Mesothelial cell of epicardium (in vitro differentiated cells): ENCODE results near the gene IQCN. TPM values are rescaled to one million over a fixed set of nuclear protein-coding genes. Genes with fewer than 3 reads are reported as not detected.

Source experiments
- DNase-seq, 2 experiments: peaks; one replicate each; pipeline ENCODE4 v3.0.0; 2021; ENCODE audit warnings: low spot score in 2 of 2; ENCODE audit not compliant: unreplicated experiment in 2 of 2
- H3K27ac Mint-ChIP-seq: 2 replicates; pipeline ENCODE4 v1.8.0; 2021; ENCODE audit warnings: mixed read lengths
- H3K27me3 Mint-ChIP-seq: 2 replicates; pipeline ENCODE4 v1.8.0; 2021; ENCODE audit warnings: low read depth, mixed read lengths
- H3K36me3 Mint-ChIP-seq: 2 replicates; pipeline ENCODE4 v1.8.0; 2021; ENCODE audit warnings: mixed read lengths
- H3K4me1 Mint-ChIP-seq: 2 replicates; pipeline ENCODE4 v1.8.0; 2021; ENCODE audit warnings: mixed read lengths
- H3K4me3 Mint-ChIP-seq: 2 replicates; pipeline ENCODE4 v1.8.0; 2021; ENCODE audit warnings: mild to moderate bottlenecking, moderate library complexity, mixed read lengths
- H3K9me3 Mint-ChIP-seq: 2 replicates; pipeline ENCODE4 v1.8.0; 2021; ENCODE audit warnings: mixed read lengths
- total RNA-seq: library from RNA; stranded (reverse); gene quantifications from 3 replicates; pipeline ENCODE4 v1.2.1, GENCODE V29; 2021
- TF ChIP-seq, protein P1 (sequence below): fragments of 200-600 bp; sonication (generic); IDR thresholded peaks from one replicate; pipeline ENCODE4 v1.5.0; 2021; ENCODE audit warnings: antibody characterized with exemption; ENCODE audit not compliant: unreplicated experiment

The IQCN gene
- total RNA-seq, 1 donor from 2014 or later, result 17.1 TPM

DNA sequence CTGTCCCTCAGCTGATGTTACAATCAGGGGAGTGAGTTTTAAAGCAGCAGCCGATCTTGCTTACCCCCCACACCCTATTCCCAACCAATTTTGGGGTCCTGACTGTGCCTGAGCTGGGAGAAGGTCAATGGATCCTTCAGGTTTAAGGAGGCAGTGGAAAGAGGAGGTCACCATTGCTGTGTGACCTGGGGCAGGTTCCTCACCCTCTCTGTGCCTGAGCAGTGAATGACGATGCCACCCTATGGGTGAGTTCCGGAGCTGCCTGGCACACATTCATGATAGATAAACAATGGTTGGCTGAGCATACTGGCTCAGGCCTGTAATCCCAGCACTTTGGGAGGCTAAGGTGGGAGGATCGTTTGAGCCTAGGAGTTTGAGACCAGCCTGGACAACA is 27.5 kb upstream of the IQCN start:
- Mint-ChIP-seq H3K4me3 (no peak overlapping the region), H3K9me3 (no peaks in the 10 kb centered on the region), H3K27me3 (no peaks in the 10 kb centered on the region), H3K4me1 (peaks cover 19% of the 10 kb centered on the region), H3K36me3 (no peaks in the 10 kb centered on the region), H3K27ac (peak overlapping the region; percentile 59)
- no peak for DNase-seq
- TF ChIP-seq, protein P1, sequence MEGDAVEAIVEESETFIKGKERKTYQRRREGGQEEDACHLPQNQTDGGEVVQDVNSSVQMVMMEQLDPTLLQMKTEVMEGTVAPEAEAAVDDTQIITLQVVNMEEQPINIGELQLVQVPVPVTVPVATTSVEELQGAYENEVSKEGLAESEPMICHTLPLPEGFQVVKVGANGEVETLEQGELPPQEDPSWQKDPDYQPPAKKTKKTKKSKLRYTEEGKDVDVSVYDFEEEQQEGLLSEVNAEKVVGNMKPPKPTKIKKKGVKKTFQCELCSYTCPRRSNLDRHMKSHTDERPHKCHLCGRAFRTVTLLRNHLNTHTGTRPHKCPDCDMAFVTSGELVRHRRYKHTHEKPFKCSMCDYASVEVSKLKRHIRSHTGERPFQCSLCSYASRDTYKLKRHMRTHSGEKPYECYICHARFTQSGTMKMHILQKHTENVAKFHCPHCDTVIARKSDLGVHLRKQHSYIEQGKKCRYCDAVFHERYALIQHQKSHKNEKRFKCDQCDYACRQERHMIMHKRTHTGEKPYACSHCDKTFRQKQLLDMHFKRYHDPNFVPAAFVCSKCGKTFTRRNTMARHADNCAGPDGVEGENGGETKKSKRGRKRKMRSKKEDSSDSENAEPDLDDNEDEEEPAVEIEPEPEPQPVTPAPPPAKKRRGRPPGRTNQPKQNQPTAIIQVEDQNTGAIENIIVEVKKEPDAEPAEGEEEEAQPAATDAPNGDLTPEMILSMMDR, result no peak

DNA sequence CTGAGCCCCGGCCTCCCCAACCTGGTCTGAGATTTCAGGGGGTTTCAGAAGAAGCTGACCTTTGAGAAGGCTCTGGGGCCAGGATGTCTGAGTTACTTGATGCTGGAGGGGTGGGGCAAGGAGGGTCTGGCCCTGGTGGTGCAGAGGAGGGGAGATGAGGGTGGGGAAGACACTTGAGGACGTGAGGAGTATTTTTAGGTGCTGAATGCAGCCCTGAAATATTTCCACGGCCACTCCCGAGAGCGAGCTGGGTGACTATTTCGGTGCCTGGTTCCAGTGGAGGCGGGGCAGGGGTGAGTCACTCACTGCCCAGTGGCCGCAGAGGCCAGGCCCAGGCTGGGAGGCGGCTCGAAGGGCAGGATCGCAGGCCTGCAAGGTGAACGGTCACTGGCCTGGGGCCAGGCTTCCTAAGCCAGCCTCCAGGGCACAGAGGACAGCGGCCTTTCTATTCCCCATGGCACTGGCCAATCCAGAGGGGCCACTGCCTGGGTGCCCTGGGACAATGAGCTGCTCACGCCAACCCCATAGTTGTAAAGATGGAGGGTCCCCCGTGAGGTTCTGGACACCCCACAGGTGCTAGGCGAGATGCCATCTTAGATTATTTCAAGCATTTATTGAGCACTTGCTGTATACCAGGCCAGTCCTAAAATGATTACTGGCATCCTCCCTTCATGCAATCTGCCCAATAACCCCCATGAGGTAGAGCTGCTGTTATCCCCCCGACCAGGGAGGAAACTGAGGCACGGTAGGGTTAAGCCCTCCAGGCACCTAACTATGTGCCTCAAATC is 26.9 kb upstream of the IQCN start:
- Mint-ChIP-seq H3K36me3 (no peaks in the 10 kb centered on the region), H3K27me3 (no peaks in the 10 kb centered on the region), H3K9me3 (no peaks in the 10 kb centered on the region), H3K4me1 (peaks cover 19% of the 10 kb centered on the region), H3K4me3 (no peak overlapping the region), H3K27ac (no peak overlapping the region)
- DNase-seq, result no peak
- TF ChIP-seq, protein P1, result no peak

DNA sequence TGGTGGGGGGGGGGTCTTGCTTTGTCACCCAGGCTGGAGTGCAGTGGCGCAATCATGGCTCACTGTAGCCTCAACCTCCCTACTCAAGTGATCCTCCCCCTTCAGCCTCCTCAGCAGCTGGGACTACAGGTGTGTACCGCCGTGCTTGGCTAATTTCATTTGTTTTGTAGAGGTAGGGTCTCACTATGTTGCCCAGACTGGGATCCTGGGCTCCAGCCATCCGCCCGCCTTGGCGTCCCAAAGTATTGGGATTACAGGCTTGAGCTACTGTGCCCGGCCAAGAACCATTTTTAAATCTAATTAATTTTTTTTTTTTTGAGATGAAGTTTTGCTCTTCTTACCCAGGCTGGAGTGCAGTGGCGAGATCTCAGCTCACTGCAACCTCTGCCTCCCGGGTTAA is 25.4 kb upstream of the IQCN start:
- TF ChIP-seq, protein P1, result no peak
- DNase-seq, result no peak
- H3K36me3 Mint-ChIP-seq, result no peaks in the 10 kb centered on the region
- no peaks in the 10 kb centered on the region for H3K9me3 Mint-ChIP-seq
- peaks cover 15% of the 10 kb centered on the region for H3K4me1 Mint-ChIP-seq
- no peaks in the 10 kb centered on the region for H3K27me3 Mint-ChIP-seq
- H3K27ac Mint-ChIP-seq, result no peak overlapping the region
- H3K4me3 Mint-ChIP-seq, result no peak overlapping the region

DNA sequence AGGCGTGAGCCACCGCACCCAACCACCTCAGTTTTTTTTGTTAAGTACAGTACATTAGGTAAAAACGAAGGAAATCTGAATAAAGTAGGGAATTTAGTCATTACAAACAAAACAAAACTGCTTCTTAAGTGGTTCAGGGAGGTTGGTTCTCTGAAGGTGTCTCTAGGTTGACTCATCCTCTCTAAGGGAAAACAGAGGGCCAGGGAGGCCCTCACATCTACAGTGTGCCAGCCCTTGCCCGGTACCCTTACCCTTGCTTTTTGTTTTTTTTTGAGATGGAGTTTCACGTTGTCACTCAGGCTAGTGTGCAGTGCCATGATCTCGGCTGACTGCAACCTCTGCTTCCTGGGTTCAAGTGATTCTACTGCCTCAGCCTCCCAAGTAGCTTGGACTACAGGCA is 24.3 kb upstream of the IQCN start:
- Mint-ChIP-seq H3K27me3 (no peaks in the 10 kb centered on the region), H3K4me1 (peaks cover 12% of the 10 kb centered on the region), H3K27ac (no peak overlapping the region), H3K36me3 (no peaks in the 10 kb centered on the region), H3K4me3 (no peak overlapping the region), H3K9me3 (no peaks in the 10 kb centered on the region)
- DNase-seq, result no peak
- TF ChIP-seq, protein P1, result no peak

DNA sequence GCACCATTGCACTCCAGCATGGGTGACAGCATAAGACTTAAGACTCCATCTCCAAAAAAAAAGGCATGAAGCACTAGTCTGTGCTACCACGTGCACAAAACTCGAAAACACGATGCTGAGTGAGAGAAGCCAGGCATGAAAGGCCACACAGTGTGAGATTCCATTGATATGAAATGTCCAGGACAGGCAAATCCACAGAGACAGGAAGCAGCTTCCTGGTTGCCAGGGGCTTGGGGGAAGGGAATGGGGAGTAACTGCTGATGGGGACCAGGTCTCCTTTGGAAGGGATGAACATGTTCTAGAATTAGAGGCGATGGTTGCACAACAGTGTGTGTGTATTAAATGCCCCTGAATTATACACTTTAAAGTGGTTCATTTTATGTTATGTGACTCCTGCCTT is 23.1 kb upstream of the IQCN start:
- no peak for DNase-seq
- TF ChIP-seq, protein P1, result no peak
- Mint-ChIP-seq H3K4me3 (no peak overlapping the region), H3K4me1 (peaks cover 14% of the 10 kb centered on the region), H3K27me3 (no peaks in the 10 kb centered on the region), H3K27ac (no peak overlapping the region), H3K36me3 (no peaks in the 10 kb centered on the region), H3K9me3 (no peaks in the 10 kb centered on the region)

DNA sequence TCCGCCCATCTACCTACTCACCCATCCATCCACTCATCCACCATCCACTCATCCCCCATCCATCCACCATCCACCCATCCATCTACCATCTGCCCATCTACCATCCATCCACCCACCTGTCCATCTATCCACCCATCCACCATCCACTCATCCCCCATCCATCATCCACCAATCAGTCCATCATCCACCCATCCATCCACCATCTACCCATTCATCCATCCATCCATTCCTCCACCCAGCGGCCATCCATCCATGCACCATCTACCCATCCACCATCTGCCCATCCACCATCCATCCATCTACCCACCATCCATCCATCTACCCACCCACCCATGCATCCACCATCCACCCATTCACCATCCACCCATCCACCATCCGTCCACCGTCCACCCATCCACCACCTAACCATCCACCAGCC is 20.8 kb upstream of the IQCN start:
- H3K27me3 Mint-ChIP-seq, result no peaks in the 10 kb centered on the region

More for the DNA sequence above, 20.8 kb upstream of the IQCN start:
- Mint-ChIP-seq H3K9me3 (no peaks in the 10 kb centered on the region), H3K27ac (no peak overlapping the region), H3K36me3 (no peaks in the 10 kb centered on the region), H3K4me1 (peaks cover 31% of the 10 kb centered on the region), H3K4me3 (no peak overlapping the region)
- DNase-seq, result no peak
- TF ChIP-seq, protein P1, result no peak
